ENCODE measurements around the gene ZNF746. TPM values are rescaled to one million over a fixed set of nuclear protein-coding genes. Genes with fewer than 3 reads are reported as not detected.
A peak's percentile ranks its signal among the peaks of the same experiment; 100 is the strongest.
"Not testable (repeated sequence)": the region's sequence is repeated elsewhere in the genome, so short reads cannot be mapped to it uniquely, and the experiment has no call there.

Gene ZNF746
- total RNA-seq: 17.3 and 25.0 TPM in 2 replicates

DNA sequence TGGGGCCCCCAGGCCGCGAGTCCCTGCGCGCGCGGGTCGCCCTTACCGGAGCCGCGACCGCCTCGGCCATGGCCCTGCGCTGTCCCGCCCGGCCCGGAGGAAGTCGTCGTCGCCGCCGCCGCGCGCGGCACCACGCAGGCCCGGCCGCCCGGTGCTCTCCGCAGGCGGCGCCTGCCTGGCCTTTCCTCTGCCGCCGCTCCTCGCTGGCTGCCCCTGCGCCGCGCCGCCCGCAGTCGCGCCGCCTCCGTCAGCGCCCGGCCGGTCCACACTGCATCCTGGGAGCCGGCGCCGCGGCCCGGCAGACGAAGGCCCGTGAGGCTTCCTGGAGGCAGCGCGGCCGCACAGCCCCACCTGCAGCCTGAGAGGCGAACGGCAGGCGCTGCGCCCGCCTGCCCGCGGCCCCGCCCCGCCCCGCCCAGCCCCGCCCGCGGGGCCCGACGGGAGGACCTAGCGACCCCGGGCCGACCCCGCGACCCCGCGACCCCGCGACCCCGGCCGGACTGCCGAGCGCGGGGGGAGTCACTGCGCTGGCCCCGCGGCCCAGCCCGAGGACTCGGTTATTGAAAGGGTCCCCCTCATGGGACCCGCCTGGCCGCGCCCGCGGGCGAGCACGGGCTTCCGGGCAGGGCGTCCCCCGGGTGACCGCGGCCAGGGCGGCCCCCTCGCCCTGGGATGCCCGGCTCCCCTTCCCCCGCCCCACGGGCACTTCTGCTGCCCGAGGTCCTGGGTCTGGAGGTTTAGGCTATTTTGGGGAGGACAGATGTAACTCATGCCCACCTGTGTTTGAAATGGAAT is at the start of gene ZNF746:
Gene ZNF746, minus strand, starts transcription at position 343 of the 795 bp plus-strand sequence. Its CDS starts 273 bp downstream, at position 70.
- DNase-seq (ENCODE audit: extremely low read depth, low read depth, low spot score): no peak

DNA sequence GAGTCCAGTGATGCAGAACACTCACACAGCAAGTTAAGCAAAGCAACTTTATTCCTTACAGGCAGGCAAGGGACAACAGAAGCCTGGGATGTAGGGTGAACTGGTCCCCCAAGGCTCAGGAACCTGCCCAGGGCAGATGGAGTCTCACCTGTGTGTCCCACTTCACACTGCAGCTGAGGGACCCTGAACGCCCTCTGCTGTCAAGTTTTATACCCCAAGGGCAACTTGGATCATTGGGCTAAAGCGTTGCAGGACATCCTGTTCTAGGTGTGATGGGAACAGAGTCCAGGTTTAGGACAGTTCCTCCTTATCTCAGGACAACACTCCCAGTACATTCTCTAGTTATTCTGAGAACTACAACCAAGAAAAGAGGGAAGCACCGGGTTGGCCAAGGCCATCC is 49.5 kb upstream of the ZNF746 start:
- DNase-seq (ENCODE audit: extremely low read depth, low read depth, low spot score): no peak

DNA sequence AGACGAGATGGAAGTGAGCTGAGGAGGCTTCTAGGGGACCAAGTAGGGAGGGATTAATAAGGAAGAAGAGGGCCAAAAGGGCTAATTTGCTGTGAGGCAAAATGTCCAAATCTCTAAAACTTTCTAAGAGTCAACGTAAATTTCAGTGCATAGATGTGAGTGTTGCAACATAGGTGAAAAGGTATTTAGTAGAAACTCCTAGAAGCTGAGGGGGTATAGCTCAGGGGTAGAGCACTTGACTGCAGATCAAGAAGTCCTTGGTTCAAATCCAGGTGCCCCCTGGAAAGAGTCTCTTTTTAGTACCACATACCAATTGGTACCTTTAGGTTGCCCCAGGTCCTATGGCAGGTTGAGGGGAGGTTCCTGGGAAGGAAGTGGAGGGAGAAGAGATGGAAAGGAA is 48.7 kb upstream of the ZNF746 start:
- no peak for DNase-seq (ENCODE audit: extremely low read depth, low read depth, low spot score)

DNA sequence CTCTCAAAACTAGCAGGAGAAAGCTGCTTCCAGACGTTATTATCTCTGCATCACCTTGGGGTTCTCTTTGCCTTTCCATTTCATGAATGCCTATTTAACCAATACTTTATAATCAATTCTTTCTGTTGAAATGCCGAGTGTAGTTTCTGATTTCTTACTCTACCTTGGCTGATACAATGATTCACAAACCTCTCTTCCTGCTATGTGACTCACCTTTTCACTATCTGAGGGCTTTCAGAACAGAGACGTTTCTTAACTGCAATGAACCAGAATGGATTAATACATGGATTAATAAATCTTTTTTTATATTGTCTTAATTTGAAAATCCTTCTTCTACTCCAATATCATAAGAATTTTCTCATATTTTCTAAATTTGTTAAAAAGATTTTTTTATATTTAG is 46.4 kb upstream of the ZNF746 start:
- no peak for DNase-seq (ENCODE audit: extremely low read depth, low read depth, low spot score)

DNA sequence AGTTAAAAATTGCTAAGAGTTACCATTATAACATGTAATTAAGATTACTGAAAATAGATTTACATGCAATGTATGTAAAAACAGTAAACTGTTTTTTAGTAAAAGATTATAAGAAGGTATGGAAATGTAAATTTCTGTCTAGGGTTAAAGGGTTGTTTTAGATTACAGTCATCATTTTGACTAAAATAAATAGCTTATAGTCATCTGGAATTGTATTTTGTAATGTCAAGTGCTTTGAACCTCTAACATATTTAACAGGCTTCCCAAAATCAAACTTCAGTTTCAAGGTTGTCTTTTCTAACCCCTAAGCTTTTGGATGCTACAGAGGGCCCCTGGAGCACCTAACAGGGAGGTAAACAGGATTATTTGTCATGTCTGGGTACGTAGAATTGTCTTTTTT is 35.0 kb upstream of the ZNF746 start:
- no peak for DNase-seq (ENCODE audit: extremely low read depth, low read depth, low spot score)

DNA sequence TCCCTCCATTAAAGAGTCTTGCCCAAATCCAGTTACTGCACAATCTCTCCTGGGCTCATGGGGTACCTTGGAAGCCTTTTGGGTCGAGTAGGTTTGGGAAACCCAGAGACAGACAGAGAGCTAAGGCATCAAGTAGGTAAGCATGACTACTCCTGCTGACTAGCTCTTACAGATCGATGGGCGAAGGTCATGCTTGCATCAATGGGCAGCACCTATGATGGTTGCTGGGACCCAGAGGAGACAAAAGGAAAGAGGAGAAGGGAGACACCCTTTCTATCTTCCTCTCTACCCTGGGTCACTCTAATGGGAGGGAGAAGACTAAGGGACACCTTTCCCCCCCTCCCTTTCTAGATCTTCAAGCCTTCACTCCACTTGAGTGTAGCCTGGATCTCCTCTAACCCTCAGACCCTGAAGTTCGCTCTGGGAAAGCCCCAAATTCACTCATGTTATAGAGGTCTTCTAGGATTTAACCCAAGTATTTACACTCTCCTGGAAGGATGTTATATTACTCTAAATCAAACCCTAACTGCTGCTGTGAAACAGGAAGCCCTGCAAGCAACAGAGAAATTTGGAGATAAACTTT is 31.6 kb upstream of the ZNF746 start:
- DNase-seq (ENCODE audit: extremely low read depth, low read depth, low spot score): no peak

DNA sequence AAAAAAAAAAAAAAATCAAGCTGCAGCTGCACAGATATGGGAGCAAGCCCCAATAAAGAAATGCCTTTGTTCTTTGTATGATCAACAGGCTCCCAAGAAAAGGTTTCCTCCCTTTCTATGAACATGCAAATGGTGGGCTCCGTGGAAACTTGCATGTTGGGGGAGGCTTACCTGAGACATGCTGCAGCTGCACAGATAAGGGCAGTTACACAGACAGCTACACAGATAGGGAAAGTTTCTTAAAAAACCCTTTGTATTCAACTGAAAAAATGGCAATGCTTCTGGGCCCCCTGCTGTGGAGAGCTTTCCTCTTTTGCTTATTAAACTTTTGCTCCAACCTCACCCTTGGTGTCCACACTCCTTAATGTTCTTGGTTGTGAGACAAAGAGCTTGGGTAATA is 29.8 kb upstream of the ZNF746 start:
- no peak for DNase-seq (ENCODE audit: extremely low read depth, low read depth, low spot score)

DNA sequence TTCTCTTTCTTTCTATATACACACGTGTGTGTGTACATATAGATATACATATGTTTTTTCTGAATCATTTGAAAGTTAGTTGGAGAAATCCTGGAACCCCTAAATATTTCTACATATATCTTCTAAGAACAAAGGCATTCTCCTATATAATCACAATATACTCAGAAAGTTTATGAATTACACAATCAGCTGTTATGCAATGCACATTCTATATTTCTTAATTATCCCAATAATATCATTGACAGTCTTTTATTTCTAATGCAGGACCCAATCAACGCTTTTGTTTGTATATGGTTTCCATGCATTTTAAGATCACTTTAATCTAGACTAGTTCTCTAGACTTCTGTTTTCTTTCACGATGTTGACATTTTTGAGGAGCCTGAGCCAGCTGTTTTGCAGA is 27.7 kb upstream of the ZNF746 start:
- no peak for DNase-seq (ENCODE audit: extremely low read depth, low read depth, low spot score)

DNA sequence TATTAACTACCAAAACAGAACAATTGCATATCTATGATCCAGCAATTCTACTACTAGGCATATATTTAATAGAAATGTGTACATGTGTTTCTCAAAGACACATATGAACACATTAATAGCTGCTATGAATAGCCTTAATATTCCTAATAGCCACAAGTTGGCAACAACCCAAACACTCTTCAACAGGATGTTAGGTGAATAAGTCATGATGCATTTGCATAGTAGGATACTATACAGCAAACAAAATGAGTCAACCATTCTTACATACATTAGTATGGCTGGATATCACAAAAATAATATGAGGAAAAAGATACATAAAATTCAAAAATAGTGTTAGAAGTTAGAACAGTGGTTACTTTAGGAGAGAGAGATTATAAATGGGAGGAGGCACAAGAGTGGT is 26.8 kb upstream of the ZNF746 start:
- peak; percentile 10 for DNase-seq (ENCODE audit: extremely low read depth, low read depth, low spot score)

DNA sequence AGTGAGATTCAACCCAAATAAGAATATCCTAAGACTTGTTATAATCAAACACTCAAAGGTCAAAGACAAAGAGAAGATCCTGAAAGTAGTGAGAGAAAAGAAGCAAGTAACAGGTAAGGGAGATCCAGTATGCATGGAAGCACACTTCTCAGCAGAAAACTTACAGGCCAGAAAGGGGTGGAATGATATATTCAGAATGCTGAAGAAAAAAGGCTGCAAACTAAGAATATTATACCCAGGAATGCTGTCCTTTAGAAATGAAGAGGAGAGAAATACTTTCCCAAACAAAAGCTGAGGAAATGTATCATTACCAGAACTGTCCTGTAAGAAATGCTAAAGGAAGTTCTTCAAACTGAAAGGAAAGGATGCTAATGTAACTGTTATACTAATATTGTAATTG is 12.6 kb upstream of the ZNF746 start:
- DNase-seq (ENCODE audit: extremely low read depth, low read depth, low spot score): no peak

DNA sequence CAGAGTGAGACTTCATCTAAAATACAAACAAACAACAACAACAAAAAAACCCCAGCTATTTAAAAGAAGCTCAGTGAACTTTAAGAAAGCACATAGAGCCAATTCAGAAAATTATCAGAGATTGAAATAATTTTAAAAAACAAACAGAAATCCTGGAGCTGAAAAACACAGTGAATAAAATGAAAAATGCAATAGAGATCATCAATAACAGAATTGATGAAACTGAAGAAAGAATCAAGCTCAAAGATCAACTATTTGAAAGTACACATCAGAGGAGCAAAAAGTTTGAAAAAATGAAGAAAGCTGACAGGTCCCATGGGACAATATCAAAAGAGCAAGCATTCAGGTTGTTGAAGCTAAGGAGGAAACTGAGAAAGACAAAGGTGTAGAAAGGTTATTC is 12.2 kb upstream of the ZNF746 start:
- no peak for DNase-seq (ENCODE audit: extremely low read depth, low read depth, low spot score)

DNA sequence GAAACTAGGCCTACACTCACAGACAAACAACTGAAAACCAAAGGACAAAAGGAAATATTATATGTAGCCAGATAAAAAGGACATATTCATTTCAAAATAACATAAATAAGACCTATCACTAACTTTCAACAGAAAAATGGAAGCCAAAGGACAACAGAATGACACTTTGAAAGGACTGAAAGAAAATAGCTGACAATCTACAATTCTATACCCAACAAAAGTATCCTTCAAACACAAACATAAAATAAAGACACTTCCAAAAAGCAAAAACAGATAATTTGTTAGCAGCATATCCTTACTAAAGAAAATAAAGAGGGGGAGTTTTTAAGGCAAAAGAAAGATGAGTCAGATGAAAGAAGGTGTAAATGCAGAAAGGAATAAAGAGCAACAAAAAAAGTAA is 7.9 kb upstream of the ZNF746 start:
- DNase-seq (ENCODE audit: extremely low read depth, low read depth, low spot score): no peak

DNA sequence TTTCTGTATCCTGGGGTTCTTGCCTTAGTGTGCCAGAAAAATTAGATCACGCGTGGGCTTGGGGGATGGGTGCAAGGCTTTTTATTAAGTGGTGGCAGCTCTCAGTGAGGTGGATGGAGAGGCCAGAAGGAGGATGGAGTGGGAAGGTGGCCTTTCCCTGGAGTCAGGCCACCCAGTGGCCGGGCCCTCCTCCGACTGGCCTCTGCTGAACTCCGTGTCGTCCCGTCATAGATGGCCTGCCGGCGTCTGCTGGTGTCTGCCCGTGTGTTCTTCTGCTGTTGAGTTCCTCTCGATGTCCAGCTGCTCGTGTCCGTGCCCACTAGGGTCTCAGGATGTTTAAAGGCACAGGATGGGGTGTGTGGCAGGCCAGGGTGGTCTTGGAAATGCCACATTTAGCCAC is 4.0 kb upstream of the ZNF746 start:
- no peak for DNase-seq (ENCODE audit: extremely low read depth, low read depth, low spot score)

DNA sequence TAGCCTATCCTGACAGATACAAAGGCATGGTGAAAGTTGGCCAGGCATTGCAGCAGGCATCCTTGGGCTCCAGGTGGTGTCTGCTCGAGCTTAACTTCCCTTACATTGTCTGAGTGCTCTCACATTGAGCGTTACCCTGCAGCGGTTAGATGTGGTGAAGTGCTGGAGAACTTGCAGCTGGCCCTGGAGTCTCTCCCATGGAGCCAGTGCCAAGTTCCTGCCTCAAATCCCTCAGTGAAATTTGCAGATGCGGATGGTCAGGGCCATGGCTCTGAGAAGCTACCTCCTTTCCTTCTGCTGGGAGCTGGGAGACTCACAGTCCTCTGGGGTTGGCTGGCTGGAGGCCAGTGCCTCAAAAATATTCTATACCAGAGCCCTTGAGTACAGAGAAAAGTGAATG is 3.3 kb upstream of the ZNF746 start:
- no peak for DNase-seq (ENCODE audit: extremely low read depth, low read depth, low spot score)

DNA sequence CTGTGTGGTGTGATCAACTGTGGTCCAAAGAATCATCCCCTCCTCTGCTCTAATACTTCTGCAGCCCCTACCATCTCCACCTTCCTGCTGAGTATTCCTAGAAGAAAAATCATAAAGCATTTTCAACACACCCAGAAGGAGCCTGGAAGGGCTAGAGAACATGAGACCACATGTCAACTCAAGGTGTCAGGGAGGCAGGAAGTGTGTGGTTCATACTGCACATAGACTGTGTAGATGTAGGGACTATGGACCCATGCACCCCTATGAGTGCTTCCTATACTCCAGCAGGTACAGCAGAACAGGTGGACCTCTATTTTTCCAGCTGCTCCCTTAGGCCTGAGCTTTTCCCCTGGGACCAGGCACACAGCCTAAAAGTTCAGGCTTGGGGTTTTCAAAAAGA is 2.6 kb upstream of the ZNF746 start:
- DNase-seq (ENCODE audit: extremely low read depth, low read depth, low spot score): no peak

DNA sequence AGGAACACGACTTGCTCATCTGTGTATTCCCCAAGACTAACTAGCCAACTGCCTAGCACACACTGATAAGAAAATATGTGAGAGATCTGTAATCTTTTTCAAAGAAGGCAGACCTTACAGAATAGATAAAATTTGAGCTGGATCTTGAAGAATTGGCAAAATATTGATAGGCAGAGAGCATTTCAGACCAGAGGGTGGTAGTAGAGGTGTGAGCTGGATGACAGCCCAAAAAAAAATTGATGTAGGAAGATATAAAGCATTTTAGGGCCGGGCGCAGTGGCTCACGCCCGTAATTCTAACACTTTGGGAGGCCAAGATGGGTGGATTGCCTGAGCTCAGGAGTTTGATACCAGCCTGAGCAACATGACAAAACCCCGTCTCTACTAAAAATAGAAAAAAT is 1.2 kb upstream of the ZNF746 start:
- no peak for DNase-seq (ENCODE audit: extremely low read depth, low read depth, low spot score)

DNA sequence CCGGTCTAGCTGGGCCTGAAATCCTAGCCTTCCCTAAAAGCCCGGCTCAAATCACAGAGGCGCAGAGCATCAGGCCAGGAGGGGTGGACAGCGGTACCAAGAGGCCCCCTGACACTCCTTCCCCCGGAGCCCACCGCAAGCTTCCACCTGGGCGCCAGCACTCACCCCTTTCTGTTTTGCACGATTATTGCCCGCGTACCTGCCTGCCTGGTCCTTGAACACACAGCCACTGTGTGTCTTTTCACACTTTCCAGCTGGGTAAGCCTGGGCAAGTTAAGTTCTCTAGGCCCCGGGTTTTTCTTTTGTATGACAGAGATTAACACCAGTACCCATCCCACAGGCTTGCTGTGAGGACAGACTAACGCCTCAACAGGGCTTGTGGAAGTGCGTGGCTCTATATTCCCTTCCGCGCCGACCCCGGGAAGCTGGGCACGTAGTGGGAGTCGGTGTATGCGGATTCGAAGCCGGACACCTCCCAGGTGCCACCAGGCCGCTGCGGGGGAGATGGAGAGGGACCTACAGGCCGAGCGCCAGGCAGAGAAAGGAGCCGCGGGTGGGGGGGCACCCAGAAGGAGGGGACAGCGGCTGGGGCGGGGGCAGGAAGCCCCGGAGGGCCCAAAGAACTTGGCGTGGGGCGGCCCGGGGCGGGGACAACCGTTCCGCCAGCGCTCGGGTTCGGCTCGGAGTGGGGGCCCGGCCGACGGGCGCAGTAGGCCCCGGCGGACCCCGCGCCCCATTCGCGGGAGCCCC is 792 bp downstream of the ZNF746 start:
- no peak for DNase-seq (ENCODE audit: extremely low read depth, low read depth, low spot score)

DNA sequence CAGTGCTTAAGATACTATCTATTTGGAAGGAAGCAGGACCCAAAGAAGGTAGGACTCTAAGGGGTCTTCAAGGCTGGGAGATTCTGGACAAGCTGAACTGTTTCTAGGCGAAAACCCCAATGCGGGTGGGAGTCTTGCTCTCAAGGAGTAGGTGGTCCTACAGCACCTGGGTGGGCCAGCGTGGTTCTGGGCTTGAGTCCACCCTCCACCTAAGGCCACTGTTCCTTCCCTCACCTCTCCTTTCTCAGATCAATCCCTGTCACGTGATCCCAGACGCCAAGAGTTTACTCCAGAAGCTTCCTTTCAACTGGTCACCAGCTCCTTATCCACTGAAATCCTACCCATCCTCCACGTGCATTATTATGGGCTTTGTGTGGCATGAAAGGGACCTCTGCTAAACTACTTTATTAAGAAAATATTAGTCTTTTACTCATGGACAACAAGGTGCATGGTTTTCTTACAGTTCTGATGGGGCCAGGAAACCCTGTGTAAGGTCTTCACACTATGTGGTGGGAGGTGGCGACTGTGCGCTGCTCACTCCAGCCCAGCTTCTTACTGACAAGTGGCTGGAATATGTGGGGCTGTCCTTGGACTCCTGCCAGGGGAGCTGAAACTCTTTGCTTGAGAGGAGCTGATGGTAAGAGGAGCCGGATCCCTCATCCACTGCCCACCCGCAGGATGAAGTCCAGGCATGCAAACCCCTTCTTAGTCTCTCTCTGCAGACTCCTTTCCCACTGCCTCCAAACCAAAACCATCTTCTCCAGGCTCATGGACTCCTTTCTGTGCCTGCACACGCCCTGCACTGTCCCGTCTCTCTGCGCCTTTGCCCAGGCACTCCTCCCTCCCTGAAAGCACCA is 1.6 kb downstream of the ZNF746 start:
- peak; percentile 4 for DNase-seq (ENCODE audit: extremely low read depth, low read depth, low spot score)

DNA sequence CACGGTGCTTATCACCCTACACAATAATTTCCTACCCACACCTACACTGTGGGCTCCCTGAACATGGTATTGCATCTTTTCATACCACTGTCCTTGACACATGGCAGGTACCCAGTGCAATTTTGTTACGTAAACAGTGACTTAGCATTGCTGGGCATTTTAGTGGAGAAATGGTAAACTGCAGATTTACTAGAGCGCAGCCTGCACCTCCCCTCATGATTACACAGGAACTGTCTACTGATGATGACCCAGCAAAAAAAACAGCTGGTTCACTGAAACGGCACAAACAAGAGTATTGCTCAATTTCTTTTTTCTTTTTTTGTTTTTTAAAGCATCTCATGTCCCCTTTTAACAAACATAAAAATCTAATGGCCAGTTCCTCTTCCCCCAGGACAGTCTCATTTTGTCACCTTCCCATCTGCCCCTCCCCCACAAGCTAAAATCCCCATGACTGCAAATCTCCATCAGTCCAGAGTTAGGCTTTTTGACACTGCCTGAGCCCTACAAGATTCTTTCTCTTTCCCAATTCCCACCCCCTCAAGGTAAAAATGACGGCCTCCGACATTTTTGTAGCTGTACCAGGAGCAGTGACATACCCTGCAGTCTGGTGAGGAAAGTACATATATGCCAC is 2.8 kb downstream of the ZNF746 start:
- no peak for DNase-seq (ENCODE audit: extremely low read depth, low read depth, low spot score)

DNA sequence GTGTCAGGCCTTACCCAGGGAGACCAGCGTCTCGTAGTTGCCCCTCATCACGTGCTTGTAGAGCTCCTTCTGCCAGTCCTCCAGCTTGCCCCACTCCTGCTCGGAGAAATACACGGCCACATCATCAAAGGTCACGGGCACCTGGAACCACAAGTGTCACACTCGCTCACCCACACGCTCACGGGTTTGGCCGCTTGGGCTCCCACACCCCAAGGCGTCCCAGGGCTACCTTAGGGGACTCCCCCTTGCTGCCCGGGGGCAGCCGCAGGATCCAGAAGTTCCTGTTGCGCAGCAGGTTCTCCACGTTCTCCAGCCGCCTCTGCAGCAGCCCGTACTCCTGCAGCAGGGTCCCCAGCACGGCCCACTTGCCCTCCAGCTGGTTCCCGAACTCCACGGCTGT is 3.6 kb downstream of the ZNF746 start:
- DNase-seq (ENCODE audit: extremely low read depth, low read depth, low spot score): not testable (repeated sequence)

DNA sequence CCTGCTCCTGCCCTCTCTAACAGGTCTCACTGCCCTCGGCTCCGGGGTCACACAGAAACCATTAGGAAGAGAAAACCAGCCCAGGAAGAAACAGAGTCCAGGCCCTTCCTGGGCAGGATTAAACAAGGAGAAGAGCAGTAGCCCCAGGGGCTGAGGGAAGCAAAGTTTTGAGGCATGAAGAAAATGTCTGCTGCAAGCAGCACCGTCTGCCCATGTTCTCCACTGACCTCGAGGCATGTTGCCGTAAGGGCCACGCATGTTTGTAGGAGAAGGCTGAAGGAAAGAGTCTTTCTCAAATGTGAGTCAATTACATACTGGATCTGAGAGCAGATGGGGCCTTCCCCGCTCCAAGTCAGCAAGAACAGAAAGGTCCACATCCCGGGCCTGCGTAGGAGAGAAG is 4.2 kb downstream of the ZNF746 start:
- no peak for DNase-seq (ENCODE audit: extremely low read depth, low read depth, low spot score)
